Osteocyte (in vitro differentiated cells): ENCODE measurements around the gene TTC3. TPM values are rescaled to one million over a fixed set of nuclear protein-coding genes. Genes with fewer than 3 reads are reported as not detected.

ENCODE experiments used
- DNase-seq: peaks from one replicate; pipeline ENCODE4 v3.0.0; 2021; ENCODE audit warnings: mixed read lengths; ENCODE audit not compliant: unreplicated experiment; ENCODE audit errors: extremely low spot score
- H3K27ac Mint-ChIP-seq: one replicate; pipeline ENCODE4 v1.8.0; 2021; ENCODE audit warnings: mild to moderate bottlenecking, mixed read lengths; ENCODE audit not compliant: unreplicated experiment
- H3K27me3 Mint-ChIP-seq: one replicate; pipeline ENCODE4 v1.8.0; 2021; ENCODE audit warnings: mixed read lengths; ENCODE audit not compliant: unreplicated experiment
- H3K36me3 Mint-ChIP-seq: one replicate; pipeline ENCODE4 v1.8.0; 2021; ENCODE audit warnings: mixed read lengths; ENCODE audit not compliant: unreplicated experiment
- H3K4me1 Mint-ChIP-seq: one replicate; pipeline ENCODE4 v1.8.0; 2021; ENCODE audit warnings: mixed read lengths; ENCODE audit not compliant: unreplicated experiment
- H3K4me3 Mint-ChIP-seq: one replicate; pipeline ENCODE4 v1.8.0; 2021; ENCODE audit warnings: mild to moderate bottlenecking, moderate library complexity, mixed read lengths; ENCODE audit not compliant: unreplicated experiment
- H3K9me3 Mint-ChIP-seq: one replicate; pipeline ENCODE4 v1.8.0; 2021; ENCODE audit warnings: mixed read lengths; ENCODE audit not compliant: unreplicated experiment
- CTCF ChIP-seq: fragments of 200-600 bp; sonication (generic); IDR thresholded peaks from 2 replicates; pipeline ENCODE4 v1.5.0; 2021; ENCODE audit warnings: antibody characterized with exemption, mild to moderate bottlenecking, moderate library complexity
- total RNA-seq: library from RNA; stranded (reverse); gene quantifications from 2 replicates; pipeline ENCODE4 v1.2.1, GENCODE V29; 2021

The TTC3 gene
- total RNA-seq, 1 donor from 2014 or later: 252 TPM

GRCh38 chr21:37155186-37155585 is 82.1 kb downstream of the TTC3 start:
- Mint-ChIP-seq H3K27ac (no peak overlapping the region), H3K27me3 (no peaks in the 10 kb centered on the region), H3K9me3 (no peaks in the 10 kb centered on the region), H3K36me3 (peaks cover 69% of the 10 kb centered on the region), H3K4me3 (no peak overlapping the region), H3K4me1 (no peaks in the 10 kb centered on the region)
- no peak for TF ChIP-seq CTCF
- DNase-seq: no peak

- Mint-ChIP-seq H3K4me1 (no peaks in the 10 kb centered on the region), H3K4me3 (no peak overlapping the region), H3K36me3 (peaks cover 71% of the 10 kb centered on the region), H3K27ac (no peak overlapping the region), H3K27me3 (no peaks in the 10 kb centered on the region), H3K9me3 (no peaks in the 10 kb centered on the region)
- no peak for DNase-seq
- no peak for TF ChIP-seq CTCF
Observed at GRCh38 chr21:37157938-37158337, 84.9 kb downstream of the TTC3 start.

- Mint-ChIP-seq H3K36me3 (peaks cover 70% of the 10 kb centered on the region), H3K27ac (no peak overlapping the region), H3K4me3 (no peak overlapping the region), H3K27me3 (no peaks in the 10 kb centered on the region), H3K4me1 (no peaks in the 10 kb centered on the region), H3K9me3 (no peaks in the 10 kb centered on the region)
- no peak for TF ChIP-seq CTCF
- no peak for DNase-seq
Observed at GRCh38 chr21:37159053-37159776, 86.2 kb downstream of the TTC3 start.

- Mint-ChIP-seq H3K27ac (no peak overlapping the region), H3K36me3 (peaks cover 71% of the 10 kb centered on the region), H3K9me3 (no peaks in the 10 kb centered on the region), H3K4me3 (no peak overlapping the region), H3K4me1 (peaks cover 4% of the 10 kb centered on the region), H3K27me3 (no peaks in the 10 kb centered on the region)
- no peak for DNase-seq
- TF ChIP-seq CTCF: no peak
Observed at GRCh38 chr21:37159949-37160348, 86.9 kb downstream of the TTC3 start.

GRCh38 chr21:37164742-37165141 is 91.7 kb downstream of the TTC3 start:
- Mint-ChIP-seq H3K36me3 (peaks cover 61% of the 10 kb centered on the region), H3K27me3 (no peaks in the 10 kb centered on the region), H3K27ac (peak overlapping the region; percentile 75), H3K9me3 (no peaks in the 10 kb centered on the region), H3K4me3 (no peak overlapping the region), H3K4me1 (peaks cover 13% of the 10 kb centered on the region)
- TF ChIP-seq CTCF: no peak
- no peak for DNase-seq
